Breast epithelium (tissue), 3 donors: Measurements from ENCODE around the gene TSPAN10.

Experiments
- CTCF ChIP-seq, 3 donors: fragments of 450-650 bp; IDR thresholded peaks; one replicate each; pipeline ENCODE4 v1.5.1; 2016 to 2017; ENCODE audit warnings: antibody characterized with exemption in 3 of 3, mild to moderate bottlenecking in 3 of 3, moderate library complexity in 3 of 3
- POLR2A ChIP-seq: fragments of 450-650 bp; IDR thresholded peaks from one replicate; pipeline ENCODE4 v1.6.1; 2016; ENCODE audit warnings: antibody characterized with exemption, mild to moderate bottlenecking, moderate library complexity
- POLR2AphosphoS5 ChIP-seq, 3 donors: sonication (generic); formaldehyde crosslinking; IDR thresholded peaks; one replicate each; pipeline ENCODE4 v1.6.1; 2017; ENCODE audit warnings: antibody characterized with exemption in 3 of 3

GRCh38 chr17:81609541-81610311 is 27.3 kb upstream of the TSPAN10 start:
- TF ChIP-seq CTCF (IDR thresholded peaks at IDR 0.05) (no peak), POLR2A (no peak), POLR2AphosphoS5 (IDR thresholded peaks at IDR 0.05) (no peak)
